SH-SY5Y (cell line): ENCODE results near the gene HDAC9.

Source experiments
- GATA2 ChIP-seq: IDR thresholded peaks from 2 replicates; pipeline ENCODE4 v1.6.1; 2011; ENCODE audit warnings: mild to moderate bottlenecking, low read depth, low read length
- GATA3 ChIP-seq: IDR thresholded peaks from 2 replicates; pipeline ENCODE4 v1.6.1; 2011; ENCODE audit warnings: low read depth, mild to moderate bottlenecking, low read length, moderate library complexity

DNA sequence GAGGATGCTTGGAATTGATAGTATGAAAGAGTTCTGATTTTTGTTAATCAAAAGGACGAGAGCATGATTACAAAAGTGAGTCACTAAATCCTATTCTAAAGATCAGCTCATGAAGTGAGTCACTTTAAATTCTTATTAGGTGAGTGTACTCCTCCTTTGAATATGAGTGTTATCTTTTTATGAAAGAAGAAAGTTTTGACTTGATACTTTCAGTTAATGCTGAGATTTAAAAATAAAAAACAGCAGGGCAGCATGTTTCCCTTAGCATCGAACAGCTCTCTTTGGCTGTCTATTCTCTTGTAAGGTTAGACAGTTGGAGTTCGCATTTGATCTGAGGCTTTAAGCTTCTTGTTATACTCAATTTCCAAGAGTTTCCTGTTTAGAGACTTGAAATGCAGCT is 399.9 kb downstream of the HDAC9 start:
- TF ChIP-seq GATA3 (no peak), GATA2 (no peak)
